HG03095 (cell line): Measurements from ENCODE around the gene TMEM256.

Source experiments
- ATAC-seq: cut with Tn5 transposase; IDR thresholded peaks from one replicate; pipeline ENCODE4 v1.9.1; 2021; ENCODE audit warnings: moderate library complexity; ENCODE audit not compliant: unreplicated experiment

The TMEM256 gene

DNA sequence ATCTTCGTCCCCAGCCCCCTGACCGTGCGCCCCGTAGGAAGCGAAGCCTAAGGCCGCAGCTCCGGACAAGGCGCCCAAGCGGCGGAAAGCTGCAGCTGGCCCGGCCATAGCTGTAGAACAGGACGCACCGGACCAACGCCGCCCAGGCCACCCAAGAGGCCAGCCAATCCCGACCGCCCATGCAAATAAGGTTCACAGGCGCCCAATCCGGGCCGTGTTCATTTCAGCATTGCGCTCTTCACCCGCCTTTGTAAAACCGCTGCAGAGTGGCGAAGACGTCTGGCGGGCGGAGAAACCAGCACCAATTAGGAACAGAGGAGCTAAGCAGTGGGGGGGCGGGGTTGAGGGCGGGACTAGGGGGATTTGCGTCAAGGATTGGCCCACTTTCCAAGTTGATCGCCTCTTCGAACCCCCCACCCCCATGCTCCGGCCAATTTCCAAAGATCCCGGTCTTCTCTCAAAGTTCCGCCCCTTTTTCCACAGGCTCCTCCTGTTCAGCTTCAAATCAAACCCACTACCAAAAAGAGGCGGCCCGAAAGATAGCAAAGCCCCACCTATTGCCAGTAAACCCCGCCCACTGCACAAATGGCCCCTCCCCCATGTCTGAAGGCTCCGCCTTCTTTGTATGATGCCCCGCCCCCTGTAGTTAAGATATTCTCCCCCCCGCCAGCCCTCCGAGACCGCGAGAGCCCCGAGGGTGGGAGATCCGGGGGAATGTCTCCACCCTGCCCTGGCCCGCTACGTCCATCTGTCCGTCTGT is at the start of gene TMEM256:
Gene TMEM256 (minus strand): TSS at position 121 of the 760 bp plus-strand sequence. CDS start 13 bp downstream, at position 108.
- ATAC-seq: peak; percentile 84

- ATAC-seq: no peak
Measured at GRCh38 chr17:7448461-7448860, 44.6 kb upstream of the TMEM256 start.

GRCh38 chr17:7445619-7445968 is 41.7 kb upstream of the TMEM256 start:
- ATAC-seq: no peak

DNA sequence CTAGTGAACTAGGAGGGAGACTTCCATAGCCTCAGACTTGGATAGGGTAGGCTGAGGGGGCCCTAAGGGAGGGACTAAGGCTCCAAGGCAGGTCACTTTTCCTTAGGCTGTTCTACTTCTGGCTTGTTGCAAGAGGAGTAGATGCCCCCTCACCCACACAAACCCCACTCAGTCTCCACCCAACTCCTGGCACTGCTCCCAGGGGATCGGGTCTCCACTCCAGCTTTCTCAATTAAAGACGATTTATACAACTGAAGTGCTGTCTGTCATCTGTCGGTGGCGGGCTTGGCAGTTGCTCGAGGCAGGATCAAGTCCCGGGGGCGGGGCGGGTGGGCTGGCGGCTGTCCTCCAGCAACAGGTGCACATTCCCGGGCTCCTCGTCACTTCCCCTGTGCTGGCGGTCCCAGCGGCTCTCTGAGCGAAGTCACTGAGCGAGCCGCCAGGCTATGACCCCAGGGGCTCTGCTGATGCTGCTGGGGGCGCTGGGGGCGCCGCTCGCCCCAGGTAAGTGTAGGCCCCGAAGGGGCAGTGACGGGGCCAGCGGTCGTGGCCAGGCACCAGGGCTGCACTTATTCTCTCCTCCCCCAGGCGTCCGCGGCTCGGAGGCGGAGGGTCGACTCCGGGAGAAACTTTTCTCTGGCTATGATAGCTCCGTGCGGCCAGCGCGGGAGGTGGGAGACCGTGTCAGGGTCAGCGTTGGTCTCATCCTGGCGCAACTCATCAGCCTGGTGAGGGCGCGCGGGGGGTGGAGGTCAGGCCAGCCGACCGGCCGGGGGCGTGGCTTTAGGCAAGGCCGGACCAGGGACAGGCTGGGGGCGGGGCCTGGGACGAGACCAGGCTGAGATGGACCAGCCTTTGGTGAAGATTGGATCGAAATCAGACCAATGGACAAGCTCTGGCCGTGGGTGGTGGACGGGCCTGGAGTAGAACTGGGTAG is 41.1 kb upstream of the TMEM256 start, which contains the start of gene CHRNB1:
Gene CHRNB1 (plus strand): TSS at position 380 of the 937 bp plus-strand sequence. CDS start 67 bp downstream, at position 447.
- ATAC-seq: no peak

DNA sequence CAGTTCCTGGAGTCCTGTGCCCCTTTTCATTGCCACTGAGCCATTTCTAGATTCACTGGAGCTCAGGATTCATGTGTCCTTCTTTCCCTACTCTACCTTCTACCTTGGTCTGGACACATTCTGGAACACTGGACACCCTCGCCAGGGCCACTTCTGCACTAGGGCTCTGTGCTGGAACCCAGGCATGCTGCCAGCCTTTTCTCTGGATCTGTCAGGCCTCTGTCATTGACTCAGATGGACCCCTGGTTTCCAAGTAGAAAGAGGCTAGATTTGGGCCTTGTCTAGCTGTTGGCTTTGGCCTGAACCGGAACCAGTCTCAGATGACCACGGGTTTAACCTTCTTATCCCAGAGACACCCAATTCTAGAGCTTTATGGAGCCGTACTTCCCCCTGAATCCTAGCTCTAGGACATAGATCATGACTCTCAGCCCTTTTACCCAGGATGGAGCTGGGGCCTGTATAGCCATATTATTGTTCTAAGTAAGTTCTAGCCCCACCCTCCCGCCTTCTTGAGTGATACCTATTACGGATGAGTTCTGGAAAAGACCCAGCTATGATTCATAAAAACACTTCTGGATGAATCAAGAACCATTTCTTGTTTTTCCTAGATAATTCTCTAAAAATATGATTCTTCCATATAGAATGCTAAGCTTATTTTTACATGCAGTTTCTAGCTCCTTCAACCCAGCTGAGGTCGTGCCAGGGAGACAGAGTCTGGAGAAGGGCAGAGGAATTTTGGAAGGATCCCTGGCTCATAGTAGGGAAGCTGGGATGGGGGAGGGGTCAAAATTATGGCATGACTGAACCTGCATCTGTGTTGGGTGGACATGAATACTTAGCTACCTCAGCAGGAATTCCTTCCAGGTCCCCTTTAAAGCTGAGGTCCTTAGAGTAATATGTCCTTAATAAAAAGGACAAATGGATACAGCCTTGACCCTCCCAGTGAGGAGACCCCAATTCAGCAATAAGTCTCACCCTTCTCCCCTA is 39.9 kb upstream of the TMEM256 start:
- no peak for ATAC-seq

DNA sequence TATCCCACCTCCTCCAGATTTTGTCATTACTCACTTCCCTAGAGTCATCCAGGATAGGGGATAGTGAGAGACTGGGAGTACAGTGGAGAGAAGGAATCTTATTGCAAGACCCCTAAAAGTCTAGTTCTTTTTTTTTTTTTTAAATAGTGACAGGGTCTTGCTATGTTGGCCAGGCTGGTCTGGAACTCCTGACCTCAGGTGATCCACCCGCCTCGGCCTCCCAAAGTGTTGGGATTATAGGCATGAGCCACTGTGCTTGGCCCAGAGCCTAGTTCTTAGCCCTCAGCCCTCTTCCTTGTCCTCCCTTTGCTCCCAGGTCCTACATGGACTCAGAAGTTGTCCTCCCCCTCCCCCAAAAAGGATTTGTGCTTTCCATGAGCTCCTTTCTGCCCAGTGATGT is 38.2 kb upstream of the TMEM256 start:
- ATAC-seq: no peak

DNA sequence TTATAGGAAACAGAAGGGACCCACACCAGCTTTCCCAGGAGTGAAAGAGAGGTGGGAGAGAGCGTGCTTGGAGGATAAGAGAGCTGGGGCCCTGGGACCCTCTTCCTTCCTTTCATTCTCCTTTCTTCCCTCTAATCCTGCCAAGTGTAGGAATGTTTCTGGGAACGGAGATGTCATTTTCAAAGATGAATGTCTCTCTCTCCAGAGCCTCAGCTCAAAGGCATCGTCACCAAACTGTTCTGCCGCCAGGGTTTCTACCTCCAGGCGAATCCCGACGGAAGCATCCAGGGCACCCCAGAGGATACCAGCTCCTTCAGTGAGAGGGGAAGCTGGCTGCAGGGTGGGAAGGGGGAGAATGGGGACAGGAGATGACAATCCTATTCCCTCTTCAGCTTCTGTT is 37.4 kb upstream of the TMEM256 start:
- ATAC-seq: no peak

GRCh38 chr17:7440834-7441195 is 36.9 kb upstream of the TMEM256 start:
- no peak for ATAC-seq

DNA sequence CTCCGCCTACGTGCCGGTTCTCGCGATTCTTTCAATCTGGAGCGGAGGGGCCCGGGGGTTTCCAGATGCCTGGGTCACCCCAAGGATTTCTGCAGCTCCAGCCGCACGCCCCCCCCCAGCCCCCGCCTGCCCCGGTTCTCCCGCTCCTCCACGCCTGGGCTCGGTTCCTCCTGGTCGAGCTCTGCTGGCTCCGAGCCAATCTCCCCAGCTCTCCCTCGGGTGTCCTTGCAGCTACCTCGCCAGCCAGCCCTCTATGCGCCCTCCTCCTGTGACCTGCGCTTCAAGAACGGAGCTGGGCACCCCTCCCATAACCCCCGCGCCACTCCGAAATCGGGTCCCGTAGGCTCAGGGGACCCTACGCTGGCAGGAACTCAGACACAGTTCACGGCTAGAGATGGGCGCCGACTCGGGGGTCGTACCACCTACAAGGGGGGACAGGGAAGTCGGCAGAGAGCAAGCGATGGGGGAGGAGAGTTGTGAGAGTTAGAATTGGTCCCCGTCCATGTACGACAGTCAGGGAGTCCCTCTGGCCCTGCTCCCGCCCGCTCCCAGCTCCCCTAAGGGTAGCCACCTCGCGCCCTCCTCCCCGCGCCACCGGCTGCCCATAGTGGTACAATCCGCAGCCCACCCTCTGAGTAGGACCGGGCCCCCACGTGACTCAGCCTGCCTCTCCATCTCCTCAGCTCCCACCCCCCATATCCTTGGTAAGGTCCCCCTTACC is 36.4 kb upstream of the TMEM256 start:
- no peak for ATAC-seq

GRCh38 chr17:7439462-7440112 is 35.7 kb upstream of the TMEM256 start, which contains the start of gene FGF11:
FGF11 (plus strand) TSS chr17:7439512; CDS start chr17:7439621, 109 bp downstream.
- no peak for ATAC-seq

- no peak for ATAC-seq
Measured at GRCh38 chr17:7438656-7439460, 35.0 kb upstream of the TMEM256 start.

- no peak for ATAC-seq
Measured at GRCh38 chr17:7437950-7438614, 34.2 kb upstream of the TMEM256 start.

DNA sequence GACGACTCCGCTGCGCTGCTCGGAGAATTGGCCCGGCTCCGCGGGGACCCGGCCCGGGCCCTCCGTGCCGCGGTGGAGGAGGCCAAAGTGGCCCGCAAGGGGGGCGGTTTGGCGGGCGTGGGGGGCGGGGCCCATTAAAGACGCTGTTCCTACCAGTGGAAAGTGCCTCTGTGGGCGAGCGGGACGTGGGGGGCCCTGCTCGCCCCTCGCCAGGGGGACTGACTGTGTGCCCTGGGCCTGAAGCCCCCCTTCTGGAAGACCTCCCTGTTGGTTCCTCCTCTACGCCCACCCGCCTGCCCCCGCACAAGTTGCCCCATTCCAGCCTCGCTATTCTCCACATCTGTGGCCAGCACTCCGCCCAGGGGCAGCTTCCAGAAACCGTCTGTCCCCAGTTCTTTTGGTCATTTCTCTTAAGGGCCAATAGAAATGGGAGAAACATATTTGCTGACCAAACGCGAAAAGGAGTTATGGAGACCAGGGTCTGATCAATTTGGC is 33.5 kb upstream of the TMEM256 start:
- no peak for ATAC-seq

DNA sequence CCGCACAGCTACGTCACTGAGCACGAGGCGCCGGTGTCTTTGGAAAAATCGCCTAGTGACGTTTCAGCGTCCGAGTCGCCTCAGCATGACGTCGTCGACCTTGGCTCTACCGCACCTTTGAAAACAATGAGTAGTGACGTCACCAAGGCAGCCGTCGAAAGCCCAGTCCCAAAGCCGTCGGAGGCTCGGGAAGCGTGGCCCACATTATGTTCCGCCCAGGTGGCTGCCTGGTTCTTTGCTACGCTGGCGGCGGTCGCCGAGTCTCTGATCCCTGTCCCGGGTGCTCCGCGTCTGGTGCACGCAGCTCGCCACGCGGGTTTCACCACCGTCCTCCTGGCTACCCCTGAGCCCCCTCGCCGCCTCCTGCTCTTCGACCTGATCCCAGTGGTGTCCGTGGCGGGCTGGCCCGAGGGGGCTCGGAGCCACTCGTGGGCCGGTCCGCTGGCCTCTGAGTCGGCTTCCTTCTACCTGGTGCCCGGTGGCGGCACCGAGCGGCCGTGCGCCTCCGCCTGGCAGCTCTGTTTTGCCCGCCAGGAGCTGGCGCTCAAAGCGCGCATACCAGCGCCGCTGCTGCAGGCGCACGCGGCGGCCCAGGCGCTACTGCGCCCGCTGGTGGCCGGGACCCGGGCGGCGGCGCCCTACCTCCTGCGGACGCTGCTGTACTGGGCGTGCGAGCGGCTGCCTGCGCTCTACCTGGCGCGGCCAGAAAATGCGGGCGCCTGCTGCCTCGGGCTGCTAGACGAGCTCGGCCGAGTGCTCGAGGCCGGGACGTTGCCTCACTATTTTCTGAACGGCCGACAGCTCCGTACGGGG is 32.9 kb upstream of the TMEM256 start:
- ATAC-seq: no peak

GRCh38 chr17:7435676-7436555 is 32.0 kb upstream of the TMEM256 start:
- ATAC-seq: peak; percentile 23

DNA sequence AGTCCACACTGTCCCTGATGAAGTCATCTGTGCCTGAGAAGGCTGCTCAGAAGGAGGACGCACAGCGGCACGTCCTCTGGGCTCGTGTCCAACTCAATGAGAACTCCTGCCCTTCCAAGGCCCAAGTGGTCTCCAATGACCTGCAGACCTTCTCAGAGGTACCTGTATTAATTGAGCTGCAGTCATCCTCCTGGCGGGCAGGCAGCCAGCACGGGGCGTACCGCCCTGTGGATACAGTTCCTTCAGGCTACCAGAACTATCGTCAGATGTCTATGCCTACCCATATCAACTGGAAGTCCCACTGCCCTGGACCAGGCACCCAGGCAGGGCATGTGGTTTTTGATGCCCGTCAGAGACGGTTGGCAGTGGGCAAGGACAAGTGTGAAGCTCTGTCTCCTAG is 28.4 kb upstream of the TMEM256 start:
- ATAC-seq: no peak
